ENCODE results near the gene PDE8B. TPM values are rescaled to one million over a fixed set of nuclear protein-coding genes. Genes with fewer than 3 reads are reported as not detected.

PDE8B gene
- total and polyA plus RNA-seq, 4 donors = 0.19 to 0.82 (median 0.49) TPM

- Histone ChIP-seq H3K36me3 (ENCODE audit: control insufficient read depth in 4 of 4, insufficient read depth in 3 of 4, low read depth in 1 of 4, low read length in 3 of 4) (no peaks in the 10 kb centered on the region), H3K4me1 (ENCODE audit: control insufficient read depth in 4 of 4, insufficient read depth in 4 of 4, low read length in 3 of 4) (no peaks in the 10 kb centered on the region), H3K9ac (ENCODE audit: low read depth in 1 of 2, low read length in 2 of 2) (no peak overlapping the region), H3K27me3 (ENCODE audit: control insufficient read depth in 4 of 4, insufficient read depth in 4 of 4, low read length in 3 of 4) (peaks cover 0 to 3% (median 0%) of the 10 kb centered on the region in 4 donors), H3K27ac (ENCODE audit: low read depth in 1 of 2, low read length in 2 of 2) (no peak overlapping the region), H3K4me3 (ENCODE audit: low read depth in 1 of 3, low read length in 3 of 3) (no peak overlapping the region), H3K9me3 (ENCODE audit: control insufficient read depth in 4 of 4, low read length in 3 of 4) (peaks cover 0 to 5% (median 3%) of the 10 kb centered on the region in 4 donors)
- WGBS = 96% methylated on average over 1 of the region's 1 CpG
- DNase-seq (ENCODE audit: low spot score) = no peak
- TF ChIP-seq ATF3 (IDR thresholded peaks at IDR 0.05) = no peak
Measured at GRCh38 chr5:77200663-77201062, 9.8 kb upstream of the PDE8B start.

DNA sequence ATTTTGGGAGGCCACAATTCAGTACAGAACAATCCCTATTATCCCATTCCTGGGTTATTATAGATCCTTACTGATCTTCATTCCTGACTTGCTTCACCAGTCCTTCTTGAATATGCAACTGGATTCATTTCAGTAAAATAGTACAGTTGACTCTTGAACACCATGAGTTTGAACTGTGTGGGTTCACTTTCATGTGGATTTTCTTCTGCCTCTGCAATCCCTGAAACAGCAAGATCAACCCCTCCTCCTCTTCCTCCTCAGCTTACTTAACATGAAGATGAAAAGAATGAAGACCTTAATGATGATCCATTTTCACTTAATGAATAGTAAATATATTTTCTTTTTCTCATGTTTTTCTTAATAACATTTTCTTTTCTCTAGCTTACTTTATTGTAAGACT, 8.3 kb upstream of the PDE8B start:
- peaks cover 0 to 5% (median 3%) of the 10 kb centered on the region in 4 donors for H3K9me3 ChIP-seq (ENCODE audit: control insufficient read depth in 4 of 4, low read length in 3 of 4)
- TF ChIP-seq RAD21 (IDR thresholded peaks at IDR 0.05) = no peak
- no peak for TF ChIP-seq YY1 (IDR thresholded peaks at IDR 0.05)
- TF ChIP-seq REST (IDR thresholded peaks at IDR 0.05) = no peak
- H3K4me3 ChIP-seq (ENCODE audit: low read depth in 1 of 3, low read length in 3 of 3) = no peak overlapping the region
- no peak for DNase-seq (ENCODE audit: low spot score)
- H3K27ac ChIP-seq (ENCODE audit: low read depth in 1 of 2, low read length in 2 of 2) = no peak overlapping the region
- H3K36me3 ChIP-seq (ENCODE audit: control insufficient read depth in 4 of 4, insufficient read depth in 3 of 4, low read depth in 1 of 4, low read length in 3 of 4) = no peaks in the 10 kb centered on the region
- H3K9ac ChIP-seq (ENCODE audit: low read depth in 1 of 2, low read length in 2 of 2) = no peak overlapping the region
- H3K27me3 ChIP-seq (ENCODE audit: control insufficient read depth in 4 of 4, insufficient read depth in 4 of 4, low read length in 3 of 4) = peaks cover 0 to 3% (median under 1%) of the 10 kb centered on the region in 4 donors
- H3K4me1 ChIP-seq (ENCODE audit: control insufficient read depth in 4 of 4, insufficient read depth in 4 of 4, low read length in 3 of 4) = no peaks in the 10 kb centered on the region

DNA sequence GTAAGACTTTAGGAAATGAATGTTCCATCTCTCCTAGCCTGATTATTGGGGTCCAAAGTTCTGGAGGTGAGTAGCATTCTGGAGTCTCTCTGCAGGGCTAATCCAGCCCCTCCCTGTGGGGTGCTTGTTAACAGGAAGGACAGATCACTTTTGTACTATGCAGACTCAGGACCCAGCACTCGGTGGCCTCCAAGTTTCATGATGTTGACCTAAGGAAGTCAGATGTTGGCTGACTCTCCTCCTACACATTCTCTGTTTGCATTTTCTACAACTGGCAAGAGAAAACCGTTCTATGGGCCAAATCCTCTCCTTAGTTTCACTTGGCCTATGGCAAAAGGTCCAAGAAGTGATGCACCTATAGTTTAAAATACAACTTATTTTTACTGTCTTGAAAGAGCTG, 5.5 kb upstream of the PDE8B start:
- Histone ChIP-seq H3K4me1 (ENCODE audit: control insufficient read depth in 4 of 4, insufficient read depth in 4 of 4, low read length in 3 of 4) (no peaks in the 10 kb centered on the region), H3K9me3 (ENCODE audit: control insufficient read depth in 4 of 4, low read length in 3 of 4) (no peaks in the 10 kb centered on the region), H3K36me3 (ENCODE audit: control insufficient read depth in 4 of 4, insufficient read depth in 3 of 4, low read depth in 1 of 4, low read length in 3 of 4) (no peaks in the 10 kb centered on the region), H3K4me3 (ENCODE audit: low read depth in 1 of 3, low read length in 3 of 3) (no peak overlapping the region), H3K27me3 (ENCODE audit: control insufficient read depth in 4 of 4, insufficient read depth in 4 of 4, low read length in 3 of 4) (peaks cover 0 to 6% (median under 1%) of the 10 kb centered on the region in 4 donors), H3K27ac (ENCODE audit: low read depth in 1 of 2, low read length in 2 of 2) (no peak overlapping the region), H3K9ac (ENCODE audit: low read depth in 1 of 2, low read length in 2 of 2) (no peak overlapping the region)
- 43% methylated on average over 2 of the region's 2 CpGs for WGBS
- DNase-seq (ENCODE audit: low spot score) = no peak
- TF ChIP-seq MAX (IDR thresholded peaks at IDR 0.05) = no peak
- TF ChIP-seq, protein P1, sequence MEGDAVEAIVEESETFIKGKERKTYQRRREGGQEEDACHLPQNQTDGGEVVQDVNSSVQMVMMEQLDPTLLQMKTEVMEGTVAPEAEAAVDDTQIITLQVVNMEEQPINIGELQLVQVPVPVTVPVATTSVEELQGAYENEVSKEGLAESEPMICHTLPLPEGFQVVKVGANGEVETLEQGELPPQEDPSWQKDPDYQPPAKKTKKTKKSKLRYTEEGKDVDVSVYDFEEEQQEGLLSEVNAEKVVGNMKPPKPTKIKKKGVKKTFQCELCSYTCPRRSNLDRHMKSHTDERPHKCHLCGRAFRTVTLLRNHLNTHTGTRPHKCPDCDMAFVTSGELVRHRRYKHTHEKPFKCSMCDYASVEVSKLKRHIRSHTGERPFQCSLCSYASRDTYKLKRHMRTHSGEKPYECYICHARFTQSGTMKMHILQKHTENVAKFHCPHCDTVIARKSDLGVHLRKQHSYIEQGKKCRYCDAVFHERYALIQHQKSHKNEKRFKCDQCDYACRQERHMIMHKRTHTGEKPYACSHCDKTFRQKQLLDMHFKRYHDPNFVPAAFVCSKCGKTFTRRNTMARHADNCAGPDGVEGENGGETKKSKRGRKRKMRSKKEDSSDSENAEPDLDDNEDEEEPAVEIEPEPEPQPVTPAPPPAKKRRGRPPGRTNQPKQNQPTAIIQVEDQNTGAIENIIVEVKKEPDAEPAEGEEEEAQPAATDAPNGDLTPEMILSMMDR (IDR thresholded peaks at IDR 0.05; ENCODE audit: low read depth, low read length, missing input control) = no peak
- no peak for TF ChIP-seq GABPA (IDR thresholded peaks at IDR 0.05 in 1 of 2, conservative IDR thresholded peaks at IDR 0.05 in 1 of 2)
- TF ChIP-seq YY1 (IDR thresholded peaks at IDR 0.05) = no peak
- TF ChIP-seq REST (IDR thresholded peaks at IDR 0.05) = no peak
- no peak for TF ChIP-seq EGR1 (IDR thresholded peaks at IDR 0.05; ENCODE audit: low read depth in 2 of 2)
- TF ChIP-seq RXRA (IDR thresholded peaks at IDR 0.05) = no peak
- TF ChIP-seq NR2F2 (IDR thresholded peaks at IDR 0.05) = no peak
- TF ChIP-seq RAD21 (IDR thresholded peaks at IDR 0.05) = no peak
- TF ChIP-seq TAF1 (conservative IDR thresholded peaks at IDR 0.05) = no peak
- TF ChIP-seq HNF4A (conservative IDR thresholded peaks at IDR 0.05) = no peak
- TF ChIP-seq, protein P2, sequence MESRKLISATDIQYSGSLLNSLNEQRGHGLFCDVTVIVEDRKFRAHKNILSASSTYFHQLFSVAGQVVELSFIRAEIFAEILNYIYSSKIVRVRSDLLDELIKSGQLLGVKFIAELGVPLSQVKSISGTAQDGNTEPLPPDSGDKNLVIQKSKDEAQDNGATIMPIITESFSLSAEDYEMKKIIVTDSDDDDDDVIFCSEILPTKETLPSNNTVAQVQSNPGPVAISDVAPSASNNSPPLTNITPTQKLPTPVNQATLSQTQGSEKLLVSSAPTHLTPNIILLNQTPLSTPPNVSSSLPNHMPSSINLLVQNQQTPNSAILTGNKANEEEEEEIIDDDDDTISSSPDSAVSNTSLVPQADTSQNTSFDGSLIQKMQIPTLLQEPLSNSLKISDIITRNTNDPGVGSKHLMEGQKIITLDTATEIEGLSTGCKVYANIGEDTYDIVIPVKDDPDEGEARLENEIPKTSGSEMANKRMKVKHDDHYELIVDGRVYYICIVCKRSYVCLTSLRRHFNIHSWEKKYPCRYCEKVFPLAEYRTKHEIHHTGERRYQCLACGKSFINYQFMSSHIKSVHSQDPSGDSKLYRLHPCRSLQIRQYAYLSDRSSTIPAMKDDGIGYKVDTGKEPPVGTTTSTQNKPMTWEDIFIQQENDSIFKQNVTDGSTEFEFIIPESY (IDR thresholded peaks at IDR 0.05) = no peak
- no peak for TF ChIP-seq FOXA1 (IDR thresholded peaks at IDR 0.05)
- no peak for TF ChIP-seq ATF3 (IDR thresholded peaks at IDR 0.05)
- TF ChIP-seq JUND (IDR thresholded peaks at IDR 0.05) = no peak
- TF ChIP-seq FOXA2 (IDR thresholded peaks at IDR 0.05) = no peak
